Renal cortex interstitium (tissue), 15 donors: ENCODE data around the gene CRYBB1. TPM values are rescaled to one million over a fixed set of nuclear protein-coding genes. Genes with fewer than 3 reads are reported as not detected.

Experiments
- DNase-seq, 11 donors: peaks; one replicate each; pipeline ENCODE4 v3.0.0-alpha.2; 2013; ENCODE audit warnings: low read depth in 9 of 11, low spot score in 4 of 11; ENCODE audit errors: extremely low read depth in 1 of 11
- long read RNA-seq, 16 experiments: transcript quantifications; one replicate each; lab custom pipeline, GENCODE V29; 2026
- polyA plus RNA-seq, 3 donors: library from polyadenylated mRNA; unstranded; fragments of 120-200 nt; gene quantifications; one replicate each; pipeline ENCODE4 v1.2.1, GENCODE V29; 2013; ENCODE audit not compliant: insufficient read length in 3 of 3

The CRYBB1 gene
- 1 to 10 TPM in 1 of 3 donors, under 1 TPM in 2; 0.42 to 1.0 (median 0.82) TPM for polyA plus RNA-seq
- long read RNA-seq, donor 1, result 0 reads
- long read RNA-seq, donor 2, result 0 reads
- long read RNA-seq, donor 3, result 0 reads
- long read RNA-seq, donor 4, partial matches to known transcripts, result 0 of 1 reads
- long read RNA-seq, donor 4, other reads (novel, unspliced or antisense), result 0 of 1 reads
- long read RNA-seq, donor 5, result 0 reads
- long read RNA-seq, donor 6, partial matches to known transcripts, result 0 of 1 reads
- long read RNA-seq, donor 6, other reads (novel, unspliced or antisense), result 0 of 1 reads
- long read RNA-seq, donor 7, result 0 reads
- long read RNA-seq, donor 8, result 0 reads
- long read RNA-seq, donor 9, result 0 reads
- long read RNA-seq, donor 10, result 0 reads
- long read RNA-seq, donor 11, result 0 reads
- long read RNA-seq, donor 12, result 0 reads
- long read RNA-seq, donor 13, result 0 reads
- long read RNA-seq, donor 14, result 0 reads
- long read RNA-seq, donor 15, result 0 reads
- long read RNA-seq, donor 16, result 0 reads

- DNase-seq, result no peak
Observed at GRCh38 chr22:26617271-26618199, at the start of gene CRYBB1. Gene CRYBB1 (minus strand): TSS chr22:26618027. CDS start chr22:26616319, 1,708 bp downstream.

- DNase-seq, result no peak
Observed at GRCh38 chr22:26667140-26667539, 49.3 kb upstream of the CRYBB1 start.

- no peak for DNase-seq
Observed at GRCh38 chr22:26665813-26666231, 48.0 kb upstream of the CRYBB1 start.

GRCh38 chr22:26663374-26663923, 45.6 kb upstream of the CRYBB1 start:
- no peak for DNase-seq

- DNase-seq, result no peak
Observed at GRCh38 chr22:26662160-26662559, 44.3 kb upstream of the CRYBB1 start.

GRCh38 chr22:26660961-26661578, 43.2 kb upstream of the CRYBB1 start:
- no peak for DNase-seq

- DNase-seq, result no peak
Observed at GRCh38 chr22:26660356-26660755, 42.5 kb upstream of the CRYBB1 start.

GRCh38 chr22:26658671-26659478, 41.0 kb upstream of the CRYBB1 start:
- DNase-seq, result no peak

- no peak for DNase-seq
Observed at GRCh38 chr22:26658161-26658560, 40.3 kb upstream of the CRYBB1 start.

GRCh38 chr22:26656891-26657851, 39.3 kb upstream of the CRYBB1 start, which contains the start of gene MIAT:
Gene MIAT (plus strand): TSS chr22:26657588.
- DNase-seq, result no peak

GRCh38 chr22:26651815-26652214, 34.0 kb upstream of the CRYBB1 start:
- no peak for DNase-seq

GRCh38 chr22:26650722-26651421, 33.0 kb upstream of the CRYBB1 start:
- no peak for DNase-seq

- DNase-seq, result no peak
Observed at GRCh38 chr22:26648528-26649388, 30.9 kb upstream of the CRYBB1 start.

- DNase-seq, result no peak
Observed at GRCh38 chr22:26648011-26648497, 30.2 kb upstream of the CRYBB1 start.

- DNase-seq, result no peak
Observed at GRCh38 chr22:26646158-26646557, 28.3 kb upstream of the CRYBB1 start.
